Astrocyte (in vitro differentiated cells and primary cell): Measurements from ENCODE around the gene CCDC159.

Source experiments
- EZH2 ChIP-seq: IDR thresholded peaks from 2 replicates; pipeline ENCODE4 v1.6.1; 2012; ENCODE audit warnings: mild to moderate bottlenecking, low read length, inconsistent platforms; ENCODE audit not compliant: insufficient read depth
- TF ChIP-seq, protein P1 (sequence below): IDR thresholded peaks from 2 replicates; pipeline ENCODE4 v1.5.1; 2011; ENCODE audit warnings: low read depth, mild to moderate bottlenecking, inconsistent platforms, low read length, moderate library complexity; ENCODE audit not compliant: insufficient read depth

GRCh38 chr19:11325544-11325943, 20.8 kb upstream of the CCDC159 start:
- TF ChIP-seq, protein P1, sequence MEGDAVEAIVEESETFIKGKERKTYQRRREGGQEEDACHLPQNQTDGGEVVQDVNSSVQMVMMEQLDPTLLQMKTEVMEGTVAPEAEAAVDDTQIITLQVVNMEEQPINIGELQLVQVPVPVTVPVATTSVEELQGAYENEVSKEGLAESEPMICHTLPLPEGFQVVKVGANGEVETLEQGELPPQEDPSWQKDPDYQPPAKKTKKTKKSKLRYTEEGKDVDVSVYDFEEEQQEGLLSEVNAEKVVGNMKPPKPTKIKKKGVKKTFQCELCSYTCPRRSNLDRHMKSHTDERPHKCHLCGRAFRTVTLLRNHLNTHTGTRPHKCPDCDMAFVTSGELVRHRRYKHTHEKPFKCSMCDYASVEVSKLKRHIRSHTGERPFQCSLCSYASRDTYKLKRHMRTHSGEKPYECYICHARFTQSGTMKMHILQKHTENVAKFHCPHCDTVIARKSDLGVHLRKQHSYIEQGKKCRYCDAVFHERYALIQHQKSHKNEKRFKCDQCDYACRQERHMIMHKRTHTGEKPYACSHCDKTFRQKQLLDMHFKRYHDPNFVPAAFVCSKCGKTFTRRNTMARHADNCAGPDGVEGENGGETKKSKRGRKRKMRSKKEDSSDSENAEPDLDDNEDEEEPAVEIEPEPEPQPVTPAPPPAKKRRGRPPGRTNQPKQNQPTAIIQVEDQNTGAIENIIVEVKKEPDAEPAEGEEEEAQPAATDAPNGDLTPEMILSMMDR = no peak
- no peak for TF ChIP-seq EZH2
